ENCODE data around the gene KCNG2. TPM values are rescaled to one million over a fixed set of nuclear protein-coding genes. Genes with fewer than 3 reads are reported as not detected.

The KCNG2 gene
- total RNA-seq, 2 donors from 2014 or later: 1.5 TPM; not detected in 1

GRCh38 chr18:79753391-79753851 lies 44.3 kb upstream of the KCNG2 start:
- Histone ChIP-seq H3K4me3 (no peak overlapping the region), H3K27me3 (replicated peaks; ENCODE audit: insufficient read depth) (no peaks in the 10 kb centered on the region), H3K4me1 (ENCODE audit: control insufficient read depth in 1 of 2, low read depth in 2 of 2) (no peaks in the 10 kb centered on the region), H3K27ac (no peak overlapping the region), H3K9me3 (peaks cover 5% of the 10 kb centered on the region), H3K36me3 (peaks cover 26% of the 10 kb centered on the region)
- no peak for ATAC-seq (ENCODE audit: insufficient number of reproducible peaks, low FRiP score, low read depth)
- DNase-seq (ENCODE audit: low spot score): no peak
- TF ChIP-seq CTCF (IDR thresholded peaks at IDR 0.05): no peak

- Histone ChIP-seq H3K4me1 (ENCODE audit: control insufficient read depth in 1 of 2, low read depth in 2 of 2) (no peaks in the 10 kb centered on the region), H3K9me3 (peaks cover 5% of the 10 kb centered on the region), H3K27me3 (replicated peaks; ENCODE audit: insufficient read depth) (no peaks in the 10 kb centered on the region), H3K36me3 (peaks cover 26% of the 10 kb centered on the region), H3K27ac (no peak overlapping the region), H3K4me3 (no peak overlapping the region)
- DNase-seq (ENCODE audit: low spot score) (no peak), ATAC-seq (ENCODE audit: insufficient number of reproducible peaks, low FRiP score, low read depth) (no peak)
- TF ChIP-seq CTCF (IDR thresholded peaks at IDR 0.05): no peak
Observed at GRCh38 chr18:79754022-79754761, 43.5 kb upstream of the KCNG2 start.

- peaks cover 26% of the 10 kb centered on the region for H3K36me3 ChIP-seq
- no peak overlapping the region for H3K27ac ChIP-seq
- ATAC-seq (ENCODE audit: insufficient number of reproducible peaks, low FRiP score, low read depth) (no peak), DNase-seq (ENCODE audit: low spot score) (no peak)
- no peaks in the 10 kb centered on the region for H3K4me1 ChIP-seq (ENCODE audit: control insufficient read depth in 1 of 2, low read depth in 2 of 2)
- H3K9me3 ChIP-seq: peaks cover 5% of the 10 kb centered on the region
- no peaks in the 10 kb centered on the region for H3K27me3 ChIP-seq (replicated peaks; ENCODE audit: insufficient read depth)
- no peak for TF ChIP-seq CTCF (IDR thresholded peaks at IDR 0.05)
- no peak overlapping the region for H3K4me3 ChIP-seq
Observed at GRCh38 chr18:79754831-79755351, 42.8 kb upstream of the KCNG2 start.

- no peaks in the 10 kb centered on the region for H3K4me1 ChIP-seq (ENCODE audit: control insufficient read depth in 1 of 2, low read depth in 2 of 2)
- H3K4me3 ChIP-seq: no peak overlapping the region
- DNase-seq (ENCODE audit: low spot score): no peak
- ATAC-seq (ENCODE audit: insufficient number of reproducible peaks, low FRiP score, low read depth): no peak
- H3K36me3 ChIP-seq: peaks cover 26% of the 10 kb centered on the region
- peaks cover 5% of the 10 kb centered on the region for H3K9me3 ChIP-seq
- H3K27me3 ChIP-seq (replicated peaks; ENCODE audit: insufficient read depth): no peaks in the 10 kb centered on the region
- H3K27ac ChIP-seq: no peak overlapping the region
- TF ChIP-seq CTCF (IDR thresholded peaks at IDR 0.05): no peak
Observed at GRCh38 chr18:79755496-79756142, 42.1 kb upstream of the KCNG2 start.

GRCh38 chr18:79756143-79756500 lies 41.6 kb upstream of the KCNG2 start:
- peaks cover 26% of the 10 kb centered on the region for H3K36me3 ChIP-seq
- ATAC-seq (ENCODE audit: insufficient number of reproducible peaks, low FRiP score, low read depth) (no peak), DNase-seq (ENCODE audit: low spot score) (no peak)
- no peak for TF ChIP-seq CTCF (IDR thresholded peaks at IDR 0.05)
- no peak overlapping the region for H3K27ac ChIP-seq
- H3K4me3 ChIP-seq: no peak overlapping the region
- H3K4me1 ChIP-seq (ENCODE audit: control insufficient read depth in 1 of 2, low read depth in 2 of 2): no peaks in the 10 kb centered on the region
- no peaks in the 10 kb centered on the region for H3K27me3 ChIP-seq (replicated peaks; ENCODE audit: insufficient read depth)
- H3K9me3 ChIP-seq: peaks cover 5% of the 10 kb centered on the region

Measured in thoracic aorta (tissue), 2 donors.